Liver (tissue), 3 donors: Measurements from ENCODE around the gene ARHGDIB.

Experiments used
- EGR1 ChIP-seq, 2 donors: IDR thresholded peaks; 2 replicates each; pipeline ENCODE4 v1.6.1; 2016 to 2018; ENCODE audit warnings: antibody characterized with exemption in 2 of 2, low read depth in 2 of 2
- GABPA ChIP-seq, 2 donors: IDR thresholded peaks in 1 of 2; conservative IDR thresholded peaks in 1 of 2; 2 replicates each; pipeline ENCODE4 v1.6.1; 2016; ENCODE audit warnings: antibody characterized with exemption in 2 of 2, mild to moderate bottlenecking in 1 of 2, moderate library complexity in 1 of 2
- JUND ChIP-seq, 2 donors: IDR thresholded peaks; 2 replicates each; pipeline ENCODE4 v1.6.1; 2016; ENCODE audit warnings: antibody characterized with exemption in 2 of 2
- MAX ChIP-seq: IDR thresholded peaks from 2 replicates; pipeline ENCODE4 v1.6.1; 2016; ENCODE audit warnings: antibody characterized with exemption
- NR2F2 ChIP-seq: IDR thresholded peaks from 2 replicates; pipeline ENCODE4 v1.6.1; 2016; ENCODE audit warnings: antibody characterized with exemption
- RXRA ChIP-seq, 2 donors: IDR thresholded peaks; 2 replicates each; pipeline ENCODE4 v1.6.1; 2017 to 2018; ENCODE audit warnings: antibody characterized with exemption in 2 of 2, mild to moderate bottlenecking in 1 of 2
- SP1 ChIP-seq: IDR thresholded peaks from 2 replicates; pipeline ENCODE4 v1.6.1; 2018; ENCODE audit warnings: antibody characterized with exemption, mild to moderate bottlenecking
- TAF1 ChIP-seq: conservative IDR thresholded peaks from 2 replicates; pipeline ENCODE4 v1.6.1; 2016; ENCODE audit warnings: antibody characterized with exemption, mild to moderate bottlenecking
- YY1 ChIP-seq: IDR thresholded peaks from 2 replicates; pipeline ENCODE4 v1.6.1; 2016; ENCODE audit warnings: antibody characterized with exemption, mild to moderate bottlenecking
- TF ChIP-seq, protein P1 (sequence below): fragments of 150-350 bp; IDR thresholded peaks from 2 replicates; pipeline ENCODE4 v1.5.1; 2017; ENCODE audit warnings: improper control_type of control experiment, low read depth, low read length; ENCODE audit not compliant: missing input control
- TF ChIP-seq, protein P2 (sequence below): IDR thresholded peaks from 2 replicates; pipeline ENCODE4 v1.6.1; 2016; ENCODE audit warnings: antibody characterized with exemption
- TF ChIP-seq, protein P3 (sequence below): IDR thresholded peaks from 2 replicates; pipeline ENCODE4 v1.6.1; 2016; ENCODE audit warnings: antibody characterized with exemption, mild to moderate bottlenecking
- donor health status: healthy.
- donor health status: healthy.

DNA sequence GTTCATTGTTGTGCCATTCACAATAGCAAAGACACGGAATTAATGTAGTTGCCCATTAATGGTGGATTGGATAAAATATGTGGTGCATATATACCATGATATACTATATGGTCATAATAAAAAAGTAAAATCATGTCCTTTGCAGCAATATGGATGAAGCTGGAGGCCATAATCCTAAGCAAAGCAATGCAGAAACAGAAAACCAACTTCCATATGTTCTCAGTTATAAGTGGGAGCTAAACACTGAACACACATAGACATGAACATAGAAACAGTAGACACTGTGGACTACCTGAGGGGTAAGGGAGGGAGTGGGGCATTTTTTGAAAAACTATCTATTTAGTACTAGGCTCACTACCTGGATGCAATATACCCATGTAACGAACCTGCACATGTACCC is 20.0 kb downstream of the ARHGDIB start:
- TF ChIP-seq SP1 (no peak), GABPA (IDR thresholded peaks at IDR 0.05 in 1 of 2, conservative IDR thresholded peaks at IDR 0.05 in 1 of 2) (no peak), MAX (no peak), TAF1 (no peak), JUND (IDR thresholded peaks at IDR 0.05) (no peak), NR2F2 (no peak), RXRA (IDR thresholded peaks at IDR 0.05) (no peak), YY1 (no peak), EGR1 (IDR thresholded peaks at IDR 0.05; ENCODE audit: low read depth in 2 of 2) (no peak)
- TF ChIP-seq, protein P1, sequence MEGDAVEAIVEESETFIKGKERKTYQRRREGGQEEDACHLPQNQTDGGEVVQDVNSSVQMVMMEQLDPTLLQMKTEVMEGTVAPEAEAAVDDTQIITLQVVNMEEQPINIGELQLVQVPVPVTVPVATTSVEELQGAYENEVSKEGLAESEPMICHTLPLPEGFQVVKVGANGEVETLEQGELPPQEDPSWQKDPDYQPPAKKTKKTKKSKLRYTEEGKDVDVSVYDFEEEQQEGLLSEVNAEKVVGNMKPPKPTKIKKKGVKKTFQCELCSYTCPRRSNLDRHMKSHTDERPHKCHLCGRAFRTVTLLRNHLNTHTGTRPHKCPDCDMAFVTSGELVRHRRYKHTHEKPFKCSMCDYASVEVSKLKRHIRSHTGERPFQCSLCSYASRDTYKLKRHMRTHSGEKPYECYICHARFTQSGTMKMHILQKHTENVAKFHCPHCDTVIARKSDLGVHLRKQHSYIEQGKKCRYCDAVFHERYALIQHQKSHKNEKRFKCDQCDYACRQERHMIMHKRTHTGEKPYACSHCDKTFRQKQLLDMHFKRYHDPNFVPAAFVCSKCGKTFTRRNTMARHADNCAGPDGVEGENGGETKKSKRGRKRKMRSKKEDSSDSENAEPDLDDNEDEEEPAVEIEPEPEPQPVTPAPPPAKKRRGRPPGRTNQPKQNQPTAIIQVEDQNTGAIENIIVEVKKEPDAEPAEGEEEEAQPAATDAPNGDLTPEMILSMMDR = no peak
- TF ChIP-seq, protein P2, sequence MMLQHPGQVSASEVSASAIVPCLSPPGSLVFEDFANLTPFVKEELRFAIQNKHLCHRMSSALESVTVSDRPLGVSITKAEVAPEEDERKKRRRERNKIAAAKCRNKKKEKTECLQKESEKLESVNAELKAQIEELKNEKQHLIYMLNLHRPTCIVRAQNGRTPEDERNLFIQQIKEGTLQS = no peak
- TF ChIP-seq, protein P3, sequence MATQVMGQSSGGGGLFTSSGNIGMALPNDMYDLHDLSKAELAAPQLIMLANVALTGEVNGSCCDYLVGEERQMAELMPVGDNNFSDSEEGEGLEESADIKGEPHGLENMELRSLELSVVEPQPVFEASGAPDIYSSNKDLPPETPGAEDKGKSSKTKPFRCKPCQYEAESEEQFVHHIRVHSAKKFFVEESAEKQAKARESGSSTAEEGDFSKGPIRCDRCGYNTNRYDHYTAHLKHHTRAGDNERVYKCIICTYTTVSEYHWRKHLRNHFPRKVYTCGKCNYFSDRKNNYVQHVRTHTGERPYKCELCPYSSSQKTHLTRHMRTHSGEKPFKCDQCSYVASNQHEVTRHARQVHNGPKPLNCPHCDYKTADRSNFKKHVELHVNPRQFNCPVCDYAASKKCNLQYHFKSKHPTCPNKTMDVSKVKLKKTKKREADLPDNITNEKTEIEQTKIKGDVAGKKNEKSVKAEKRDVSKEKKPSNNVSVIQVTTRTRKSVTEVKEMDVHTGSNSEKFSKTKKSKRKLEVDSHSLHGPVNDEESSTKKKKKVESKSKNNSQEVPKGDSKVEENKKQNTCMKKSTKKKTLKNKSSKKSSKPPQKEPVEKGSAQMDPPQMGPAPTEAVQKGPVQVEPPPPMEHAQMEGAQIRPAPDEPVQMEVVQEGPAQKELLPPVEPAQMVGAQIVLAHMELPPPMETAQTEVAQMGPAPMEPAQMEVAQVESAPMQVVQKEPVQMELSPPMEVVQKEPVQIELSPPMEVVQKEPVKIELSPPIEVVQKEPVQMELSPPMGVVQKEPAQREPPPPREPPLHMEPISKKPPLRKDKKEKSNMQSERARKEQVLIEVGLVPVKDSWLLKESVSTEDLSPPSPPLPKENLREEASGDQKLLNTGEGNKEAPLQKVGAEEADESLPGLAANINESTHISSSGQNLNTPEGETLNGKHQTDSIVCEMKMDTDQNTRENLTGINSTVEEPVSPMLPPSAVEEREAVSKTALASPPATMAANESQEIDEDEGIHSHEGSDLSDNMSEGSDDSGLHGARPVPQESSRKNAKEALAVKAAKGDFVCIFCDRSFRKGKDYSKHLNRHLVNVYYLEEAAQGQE = no peak
